Measurements from ENCODE around the gene HLF.

The HLF gene, protein sequence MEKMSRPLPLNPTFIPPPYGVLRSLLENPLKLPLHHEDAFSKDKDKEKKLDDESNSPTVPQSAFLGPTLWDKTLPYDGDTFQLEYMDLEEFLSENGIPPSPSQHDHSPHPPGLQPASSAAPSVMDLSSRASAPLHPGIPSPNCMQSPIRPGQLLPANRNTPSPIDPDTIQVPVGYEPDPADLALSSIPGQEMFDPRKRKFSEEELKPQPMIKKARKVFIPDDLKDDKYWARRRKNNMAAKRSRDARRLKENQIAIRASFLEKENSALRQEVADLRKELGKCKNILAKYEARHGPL

DNA sequence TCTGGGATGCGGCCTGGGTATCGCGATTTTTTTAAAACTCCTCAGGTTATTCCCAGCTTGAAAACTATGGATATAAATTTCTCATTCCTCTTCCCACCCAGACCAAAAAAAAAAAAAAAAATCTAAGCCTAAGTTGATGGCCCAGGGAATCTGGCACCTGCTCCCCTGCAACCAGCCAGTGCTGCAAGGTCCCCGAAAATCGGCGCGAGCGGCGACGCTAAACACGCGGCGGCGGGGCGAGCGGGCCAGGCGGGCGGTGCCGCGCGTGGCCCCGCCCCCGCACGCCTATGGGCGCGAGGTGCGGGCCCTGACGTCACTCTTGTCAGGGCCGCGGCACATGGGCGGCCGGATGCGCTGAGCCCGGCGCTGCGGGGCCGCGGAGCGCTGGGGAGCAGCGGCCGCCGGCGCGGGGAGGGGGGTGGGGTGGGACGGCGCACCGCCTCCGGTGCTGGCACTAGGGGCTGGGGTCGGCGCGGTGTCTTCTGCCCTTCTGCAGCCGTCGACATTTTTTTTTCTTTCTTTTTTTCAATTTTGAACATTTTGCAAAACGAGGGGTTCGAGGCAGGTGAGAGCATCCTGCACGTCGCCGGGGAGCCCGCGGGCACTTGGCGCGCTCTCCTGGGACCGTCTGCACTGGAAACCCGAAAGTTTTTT lies at the start of gene HLF:
HLF (plus strand) TSS at position 316 of the 654 bp plus-strand sequence. CDS start 525 bp downstream, outside the sequence.
- peak; percentile 53 for DNase-seq (ENCODE audit: low read depth)

DNA sequence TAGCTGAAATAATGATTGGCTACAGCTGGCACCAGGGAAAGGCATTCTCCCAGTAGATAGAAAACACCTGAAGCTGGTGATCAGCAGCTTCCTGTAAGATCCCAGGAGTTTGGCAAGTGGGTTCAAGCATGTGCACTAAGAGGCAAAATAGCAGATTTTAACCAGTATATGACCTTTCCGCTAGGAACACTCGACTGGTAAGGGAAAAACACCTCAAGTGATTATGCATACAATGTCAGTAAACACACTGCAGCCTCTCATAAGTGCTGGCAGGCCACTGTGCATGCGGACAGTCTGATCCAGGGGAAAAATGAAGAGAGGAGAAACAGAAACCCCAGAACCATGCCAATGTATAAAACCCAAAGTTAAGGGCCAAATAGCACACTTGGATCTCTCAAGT lies 49.0 kb upstream of the HLF start:
- DNase-seq (ENCODE audit: low read depth), result no peak

DNA sequence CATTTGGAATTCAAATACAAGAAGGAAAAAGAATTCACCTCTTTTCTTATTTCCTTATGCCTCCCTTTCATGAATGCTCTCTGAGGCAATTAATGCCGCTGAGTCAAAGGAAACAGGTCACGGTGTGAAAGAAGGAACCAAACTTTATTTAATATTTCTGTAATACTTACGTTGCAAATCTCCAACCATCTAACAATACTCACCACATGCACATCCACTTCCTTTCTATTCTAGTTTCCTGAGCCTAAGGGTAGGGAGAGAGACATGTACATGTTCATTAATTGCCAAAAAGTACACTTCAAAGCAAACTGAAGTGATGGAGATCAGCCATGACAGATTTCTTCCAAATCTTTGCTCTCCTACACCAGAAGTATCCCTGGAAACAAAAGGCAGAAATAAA lies 47.9 kb upstream of the HLF start:
- no peak for DNase-seq (ENCODE audit: low read depth)

DNA sequence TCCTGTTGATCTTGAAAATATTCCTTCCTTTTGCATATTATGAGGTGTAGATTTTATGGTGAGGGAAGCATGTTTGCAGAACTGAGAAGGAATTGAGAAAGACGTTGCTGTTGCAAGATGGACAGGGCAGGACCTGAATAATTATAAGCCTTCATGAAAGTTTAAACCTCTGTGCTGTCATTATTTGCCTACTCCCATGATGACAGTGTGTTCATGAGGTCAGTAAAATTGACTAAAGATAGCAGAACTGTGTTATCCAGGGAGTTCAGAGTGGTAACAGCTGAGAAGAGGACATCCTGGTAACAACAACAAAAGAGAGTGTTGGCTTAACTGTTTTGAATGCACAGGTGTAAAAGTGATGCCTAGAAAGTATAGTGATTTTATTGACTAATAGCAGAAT lies 45.3 kb upstream of the HLF start:
- no peak for DNase-seq (ENCODE audit: low read depth)

DNA sequence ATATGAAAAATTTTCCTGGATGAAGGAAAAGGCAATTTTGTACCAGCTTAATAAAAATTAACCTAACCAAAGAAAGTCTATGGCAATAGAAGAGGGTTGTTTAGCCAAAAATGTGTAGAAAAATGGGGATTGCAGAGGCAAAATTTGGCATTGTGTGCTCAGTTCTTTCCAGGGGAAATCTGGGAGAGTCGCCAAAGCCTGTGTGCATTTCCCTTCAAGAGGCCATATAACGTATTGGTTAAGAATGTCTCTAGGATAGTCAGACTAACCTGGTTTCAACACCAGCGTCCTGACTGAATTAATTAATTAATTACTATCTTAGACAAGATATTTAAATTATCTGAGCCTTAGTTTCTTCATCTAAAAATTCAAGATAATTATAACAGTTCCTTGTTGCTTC lies 44.8 kb upstream of the HLF start:
- no peak for DNase-seq (ENCODE audit: low read depth)

DNA sequence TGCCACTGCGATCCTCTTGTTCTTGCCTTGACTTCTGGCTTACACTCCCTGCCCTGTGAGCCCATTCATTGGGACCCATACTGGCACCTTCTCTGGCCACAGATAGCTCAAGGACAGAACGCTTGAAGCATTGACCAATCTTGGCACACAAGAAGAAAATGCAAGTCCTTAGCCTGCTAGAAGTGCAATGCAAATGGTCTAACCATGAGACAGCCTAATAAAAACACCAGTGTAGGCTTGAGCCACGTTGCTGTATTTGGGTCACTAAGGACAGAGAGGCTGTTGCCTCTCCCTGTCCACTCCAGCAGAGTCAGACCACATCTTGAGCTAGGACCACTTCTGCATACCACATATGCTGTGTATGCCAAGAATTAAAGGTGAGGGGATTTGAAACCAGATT lies 41.2 kb upstream of the HLF start:
- no peak for DNase-seq (ENCODE audit: low read depth)

DNA sequence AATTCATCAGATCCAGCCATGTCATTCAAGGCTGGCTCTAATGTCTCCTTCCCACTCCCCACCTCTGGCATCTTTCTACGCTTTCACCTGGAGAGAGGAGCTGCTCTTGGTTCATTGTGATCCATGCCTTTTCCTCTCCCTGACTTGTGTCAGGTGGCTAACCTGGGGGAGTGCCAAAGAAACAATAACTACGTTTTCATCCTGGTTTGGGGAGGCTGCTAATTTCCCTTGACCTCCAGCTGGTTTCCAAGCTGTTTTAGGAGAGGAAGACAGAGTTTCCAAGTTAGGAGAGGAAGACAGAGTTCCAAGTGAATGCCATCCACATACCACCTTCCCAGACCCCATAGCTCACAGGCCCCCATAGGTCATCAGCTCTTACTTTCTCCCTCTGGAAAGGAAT lies 40.0 kb upstream of the HLF start:
- no peak for DNase-seq (ENCODE audit: low read depth)

DNA sequence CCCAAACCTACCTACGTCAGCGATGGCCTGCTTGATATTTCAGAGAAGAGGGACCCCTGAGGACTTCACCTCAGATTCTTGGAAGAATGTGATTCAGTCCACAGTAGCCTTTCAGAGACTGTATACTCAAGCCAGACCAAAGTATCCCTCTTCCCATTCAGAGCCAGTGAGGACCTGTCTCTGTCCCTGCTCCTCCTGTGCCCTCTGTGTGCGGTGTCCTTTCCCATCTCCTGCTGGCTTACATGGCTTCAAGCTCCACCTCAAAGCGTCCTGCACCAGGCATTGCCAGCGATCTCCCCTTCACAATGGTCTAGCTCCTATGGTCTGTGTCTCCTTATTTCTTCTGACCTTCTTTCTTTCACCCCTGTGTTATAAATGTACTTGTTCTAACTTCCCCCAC lies 39.5 kb upstream of the HLF start:
- DNase-seq (ENCODE audit: low read depth), result no peak

DNA sequence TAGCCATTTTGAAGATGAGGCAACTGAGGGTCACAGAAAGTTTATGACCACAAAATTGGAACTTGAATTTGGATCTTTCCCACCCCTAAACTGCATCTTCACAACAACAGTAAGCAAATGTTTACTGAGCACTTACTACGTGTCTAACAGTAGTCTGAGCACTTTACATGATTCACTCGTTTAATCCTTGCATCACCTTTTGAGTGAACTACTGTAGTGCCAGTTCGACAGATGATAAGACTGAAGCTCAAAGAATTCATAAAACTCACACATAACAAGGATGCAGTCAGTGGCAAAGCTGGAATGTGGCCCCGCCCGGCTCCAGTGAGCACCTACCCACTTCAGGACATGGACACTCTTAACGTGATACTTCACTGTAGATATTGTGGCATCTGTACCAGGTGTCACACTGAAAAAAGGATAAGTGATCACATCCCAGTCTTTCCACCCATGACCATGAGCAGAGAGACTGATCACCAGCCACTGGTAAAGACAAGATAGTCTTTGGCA lies 36.0 kb upstream of the HLF start:
- DNase-seq (ENCODE audit: low read depth), result no peak

DNA sequence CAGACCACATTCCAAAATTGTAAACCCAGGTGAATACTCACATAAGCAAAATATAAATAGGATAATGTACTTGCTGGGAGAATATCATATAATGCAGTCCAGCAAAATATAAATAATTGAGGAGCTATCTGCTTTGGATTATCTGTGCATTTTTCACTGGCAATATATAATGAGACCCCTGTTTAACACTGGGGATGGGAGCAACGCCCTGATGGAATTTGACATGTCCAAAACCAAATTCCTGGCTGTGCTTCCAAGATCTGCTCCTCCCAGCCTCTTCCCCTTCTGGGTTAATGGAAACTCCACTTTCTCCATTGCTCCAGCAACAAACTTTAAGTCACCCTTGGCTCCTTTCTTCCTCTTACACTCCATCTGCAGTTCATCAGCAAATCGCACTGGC lies 35.5 kb upstream of the HLF start:
- no peak for DNase-seq (ENCODE audit: low read depth)

DNA sequence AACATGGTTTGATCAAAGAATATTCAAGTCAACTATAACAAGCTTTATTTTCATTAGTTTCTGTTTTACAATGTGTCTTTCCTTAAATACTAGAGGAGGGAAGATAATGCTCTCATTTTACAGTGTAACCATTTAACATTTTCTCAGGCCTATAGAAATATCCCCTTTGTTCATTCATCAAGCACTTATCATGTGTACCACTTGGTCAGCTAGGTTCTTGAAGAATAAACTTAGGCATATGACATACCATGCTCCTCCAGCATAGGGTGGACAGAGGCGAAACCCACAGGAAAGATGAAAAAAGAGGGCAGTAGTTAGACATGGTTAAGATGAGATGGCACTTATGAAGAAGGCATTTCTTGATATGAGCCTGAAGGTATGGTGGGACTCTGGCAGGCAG lies 34.0 kb upstream of the HLF start:
- no peak for DNase-seq (ENCODE audit: low read depth)

DNA sequence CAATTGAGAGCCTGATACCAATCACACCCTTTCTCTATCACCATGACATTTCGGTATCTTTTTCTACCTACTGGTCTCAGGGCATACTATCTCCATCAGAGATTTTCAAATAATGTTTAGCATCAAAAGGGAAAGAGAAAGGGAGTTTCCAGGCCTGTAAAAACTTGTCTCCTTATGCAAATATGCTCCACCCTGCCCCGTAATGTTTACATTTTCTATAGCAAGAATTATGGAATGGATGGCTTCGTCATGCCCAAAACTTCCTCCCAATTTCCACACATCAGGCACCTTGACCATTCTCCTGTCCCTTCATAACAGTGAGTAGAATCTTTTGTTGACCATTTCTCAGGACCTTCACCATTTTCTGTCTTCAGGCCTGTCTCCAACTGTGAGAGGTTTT lies 30.9 kb upstream of the HLF start:
- DNase-seq (ENCODE audit: low read depth), result no peak

DNA sequence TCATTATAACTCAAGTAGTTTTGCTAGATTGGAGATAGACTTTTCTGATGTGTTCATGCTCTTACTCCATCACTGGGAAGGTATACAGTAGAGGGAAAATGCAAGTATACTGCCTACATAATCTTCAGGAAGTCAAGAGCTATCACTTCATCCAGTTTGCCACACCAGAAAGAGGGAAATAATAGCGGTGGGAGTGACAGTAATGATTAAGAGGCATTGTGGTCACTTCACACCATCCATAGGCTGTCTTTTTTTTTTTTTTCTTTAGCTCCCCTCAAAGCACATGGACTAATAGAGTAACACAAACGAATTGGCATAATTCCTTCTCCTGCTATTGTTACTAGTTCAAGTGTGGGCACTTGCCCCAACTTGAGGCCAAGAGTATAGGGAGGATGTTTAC lies 28.4 kb upstream of the HLF start:
- no peak for DNase-seq (ENCODE audit: low read depth)

DNA sequence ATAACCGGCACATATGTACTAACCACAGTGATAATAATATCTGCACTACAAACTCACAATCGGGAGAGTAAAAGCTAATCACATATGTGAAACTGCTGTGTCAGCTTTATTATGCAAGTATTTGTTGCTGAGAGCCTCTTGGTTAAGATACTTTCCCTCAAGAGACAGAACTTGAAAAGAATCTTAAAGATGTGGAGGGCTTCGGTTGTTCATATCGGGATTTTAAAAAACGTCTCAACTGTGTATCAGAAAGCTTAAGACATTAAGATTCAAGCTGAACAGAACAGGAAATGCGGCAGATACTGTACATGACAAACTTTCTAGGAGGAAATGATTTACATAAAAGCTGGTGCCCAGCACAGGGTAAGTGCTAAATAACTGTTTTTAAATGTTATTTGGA lies 27.5 kb upstream of the HLF start:
- DNase-seq (ENCODE audit: low read depth), result no peak

DNA sequence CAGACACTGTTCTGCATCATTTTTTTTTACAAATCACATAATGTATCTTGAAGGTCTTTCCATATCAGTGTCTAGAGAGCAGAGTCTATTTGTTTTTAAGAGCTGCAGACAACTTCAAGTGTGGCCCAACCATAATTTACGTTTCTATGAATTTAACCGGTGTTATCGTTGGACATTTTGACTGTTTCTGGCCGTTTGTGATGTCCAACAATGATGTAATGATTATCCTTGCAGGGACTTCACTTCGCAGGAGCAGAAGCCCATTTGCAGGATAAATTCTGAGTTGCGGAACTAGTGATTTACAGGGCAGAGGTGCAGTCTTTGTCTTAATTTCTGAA lies 26.9 kb upstream of the HLF start:
- DNase-seq (ENCODE audit: low read depth), result no peak

DNA sequence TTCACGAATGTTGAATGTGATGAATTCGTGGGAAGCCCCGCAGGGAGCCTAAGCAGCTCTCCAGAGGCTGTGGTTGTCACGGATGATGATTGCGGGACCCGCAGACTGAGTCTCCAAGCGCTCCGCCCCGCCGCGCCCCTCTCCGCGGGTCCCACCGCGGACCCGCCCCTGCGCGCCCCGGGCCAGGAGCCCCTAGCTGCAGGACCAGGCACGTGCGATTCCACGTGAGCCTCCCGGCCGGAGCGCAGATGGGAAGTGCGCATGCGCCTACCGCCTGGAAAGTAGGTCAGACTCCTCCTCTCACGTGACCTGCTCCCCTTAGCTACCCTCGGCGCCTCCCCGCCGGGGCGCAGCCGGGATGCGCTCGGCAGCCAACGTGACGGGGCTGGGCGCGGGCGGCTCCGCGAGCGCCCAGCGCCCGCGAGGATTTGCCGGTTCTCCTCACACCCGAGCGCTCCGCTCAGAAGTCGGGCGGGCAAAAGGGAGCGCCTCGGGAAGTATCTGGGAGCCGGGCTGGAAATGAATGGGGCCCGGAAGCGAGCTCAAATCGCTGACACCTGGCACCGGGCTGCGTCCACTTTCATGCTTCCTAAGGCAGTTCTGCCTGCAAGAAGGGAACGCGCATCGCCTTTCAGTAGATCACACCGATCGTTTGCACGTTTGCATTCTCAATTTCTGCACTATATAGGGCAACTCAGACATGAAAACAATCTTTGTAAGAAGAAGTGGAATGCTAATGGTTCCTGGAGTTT lies 26.4 kb upstream of the HLF start:
- peak; percentile 75 for DNase-seq (ENCODE audit: low read depth)

DNA sequence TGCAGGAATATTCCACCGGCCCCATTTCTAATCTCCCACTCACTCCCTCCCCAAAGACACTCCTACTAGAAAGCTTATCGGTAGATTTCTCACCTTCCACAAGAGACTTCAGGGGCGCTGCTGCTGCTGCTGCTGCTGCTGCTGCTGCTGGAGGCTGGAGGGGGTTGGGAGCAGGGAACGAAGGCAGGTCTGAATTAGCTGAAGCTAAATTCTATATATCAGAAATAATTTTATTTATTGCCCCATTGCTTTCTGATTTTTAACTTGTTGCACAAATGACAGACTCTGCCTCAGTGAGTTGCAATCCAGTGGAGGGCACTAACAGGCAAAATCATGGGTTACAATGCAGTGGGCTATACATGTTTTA lies 25.8 kb upstream of the HLF start:
- no peak for DNase-seq (ENCODE audit: low read depth)

DNA sequence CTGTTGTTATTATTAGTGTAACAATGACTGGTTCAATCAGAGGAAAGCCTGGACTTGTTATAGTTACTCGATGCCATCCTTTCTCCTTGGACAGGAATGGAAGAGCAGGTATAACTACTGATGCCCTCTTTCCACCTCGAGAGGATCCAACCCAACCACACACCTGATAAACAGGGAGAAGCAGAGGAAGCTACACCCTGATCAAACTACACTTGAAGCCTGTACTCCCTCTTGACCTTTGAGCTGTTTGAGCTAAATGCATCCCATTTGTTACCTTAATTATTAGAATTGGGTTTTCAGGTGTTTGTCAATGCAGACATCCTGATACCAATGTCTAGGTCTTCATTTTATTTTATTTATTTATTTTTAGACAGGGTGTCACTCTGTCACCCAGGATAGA lies 23.7 kb upstream of the HLF start:
- no peak for DNase-seq (ENCODE audit: low read depth)

DNA sequence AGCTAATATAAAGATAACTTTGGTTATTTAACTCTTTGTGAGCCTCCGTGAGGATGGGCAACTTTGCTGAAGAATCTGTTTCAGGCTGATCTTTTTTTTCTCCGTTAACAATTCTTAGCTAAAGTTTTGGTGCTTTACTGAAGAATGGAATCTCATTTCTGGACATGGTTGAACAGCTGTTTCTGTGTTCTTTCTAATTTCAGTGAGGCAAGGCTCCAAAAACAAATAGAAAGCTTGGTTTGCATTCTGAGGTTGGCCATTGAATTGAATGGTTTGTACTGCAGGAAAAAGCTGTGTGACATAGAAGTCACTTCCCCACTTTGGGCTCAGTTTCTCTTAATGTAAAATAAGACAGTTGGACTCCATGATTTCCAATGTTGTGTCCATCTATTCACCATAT lies 22.3 kb upstream of the HLF start:
- no peak for DNase-seq (ENCODE audit: low read depth)

DNA sequence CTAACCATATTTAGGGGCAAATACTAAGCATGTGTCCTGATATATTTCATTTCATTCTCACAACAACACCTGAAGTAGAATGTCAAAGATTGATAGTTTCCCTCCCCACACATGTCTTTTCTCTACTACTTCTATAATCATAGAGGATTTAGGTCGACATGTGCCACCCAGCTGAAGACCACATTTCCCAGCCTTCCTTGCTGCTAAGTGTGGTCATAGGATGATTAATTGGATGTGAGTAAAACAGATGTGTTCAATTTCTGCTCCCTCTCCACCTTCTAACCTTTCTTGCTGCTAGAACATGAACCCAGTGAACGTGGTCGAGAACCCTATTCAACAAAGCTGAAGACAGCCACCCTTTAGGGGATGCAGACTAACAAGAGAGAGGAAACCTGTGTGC lies 18.8 kb upstream of the HLF start:
- DNase-seq (ENCODE audit: low read depth), result no peak

DNA sequence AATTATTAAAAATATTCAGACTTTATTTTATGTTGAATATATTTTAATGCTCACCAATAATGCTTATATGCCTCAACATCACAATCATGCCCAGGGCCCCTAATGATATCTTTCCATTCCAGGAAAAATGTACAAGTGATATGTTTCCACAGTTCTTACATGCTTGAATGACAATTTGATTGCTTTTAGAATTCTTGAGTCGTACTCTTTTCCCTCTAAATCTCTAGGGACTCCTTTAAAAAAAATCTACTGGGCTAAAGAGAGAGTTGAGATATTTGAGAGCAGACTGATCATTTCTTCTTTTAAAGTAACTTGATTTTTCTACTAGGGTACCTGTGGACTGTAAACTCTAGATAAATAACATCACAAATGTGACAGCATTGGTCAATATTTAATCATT lies 18.2 kb upstream of the HLF start:
- DNase-seq (ENCODE audit: low read depth), result no peak

DNA sequence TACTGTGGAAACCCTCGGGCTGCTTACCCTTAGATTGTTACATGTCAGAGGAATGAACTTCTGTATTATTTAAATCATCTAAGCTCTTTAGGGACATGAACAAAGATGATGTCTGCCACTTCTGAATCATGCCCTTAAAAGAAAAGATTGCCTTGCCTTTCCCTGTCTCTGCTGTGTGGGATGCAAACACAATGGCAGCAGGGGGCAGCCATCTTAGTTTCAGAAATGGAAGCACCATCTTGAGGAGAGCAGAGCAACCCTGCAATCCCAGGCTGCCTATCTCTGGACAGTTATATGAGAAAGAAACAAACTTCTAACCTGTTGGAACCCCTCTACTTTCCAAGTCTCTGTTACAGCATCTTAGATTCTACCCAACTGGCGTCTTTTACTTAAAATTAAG lies 16.7 kb upstream of the HLF start:
- no peak for DNase-seq (ENCODE audit: low read depth)

DNA sequence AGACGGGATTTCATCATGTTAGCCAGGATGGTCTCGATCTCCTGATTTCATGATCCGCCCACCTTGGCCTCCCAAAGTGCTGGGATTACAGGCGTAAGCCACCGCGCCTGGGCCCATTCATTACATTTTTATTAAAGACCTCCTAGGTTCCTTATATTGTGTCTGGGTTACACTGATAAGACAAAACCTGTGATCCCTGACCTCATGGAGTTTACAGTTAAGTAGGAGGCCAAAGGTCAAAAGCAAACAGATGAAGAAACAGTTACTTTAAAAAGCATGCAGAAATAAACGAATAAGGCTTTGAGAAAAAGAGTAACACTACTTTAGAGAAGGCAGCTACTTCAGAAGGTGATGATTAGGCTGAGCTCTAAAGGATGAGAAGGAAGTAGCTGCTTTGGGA lies 14.9 kb upstream of the HLF start:
- no peak for DNase-seq (ENCODE audit: low read depth)

DNA sequence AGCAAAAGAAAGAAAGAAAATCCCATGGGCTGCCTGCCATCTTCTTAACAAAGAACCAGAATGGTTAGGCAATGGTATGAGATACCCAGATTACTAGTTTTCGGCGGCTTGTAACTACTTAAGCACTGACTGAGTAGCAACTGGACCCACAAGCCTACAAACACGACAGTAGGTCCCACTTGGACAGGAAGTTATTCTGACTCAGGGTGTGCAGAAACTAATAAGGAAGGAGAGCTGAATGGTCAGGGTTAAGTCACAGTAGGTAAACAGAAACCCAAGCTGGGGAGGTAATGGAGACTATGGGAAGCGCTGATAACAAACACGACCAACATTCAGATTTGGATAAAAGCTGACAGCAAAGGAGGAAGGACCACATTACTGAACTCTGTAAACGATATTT lies 10.4 kb upstream of the HLF start:
- no peak for DNase-seq (ENCODE audit: low read depth)
